OCI-LY7 (cell line): ENCODE data around the gene WWOX. TPM values are rescaled to one million over a fixed set of nuclear protein-coding genes. Genes with fewer than 3 reads are reported as not detected.

Experiments
- BruUV-seq: library from RNA; stranded (reverse); fragments of 400-500 nt; replicated peaks from 2 replicates; lab custom pipeline; 2021; lab: Mats Ljungman, UMichigan
- CTCF ChIA-PET: fragments of 300-600 bp; sonication (Branson Sonifier 250); formaldehyde crosslinking; loops from one replicate; lab custom pipeline; 2022; ENCODE audit warnings: antibody characterized with exemption; ENCODE audit not compliant: unreplicated experiment; lab: Charles Lee
- POLR2A ChIA-PET: fragments of 300-600 bp; sonication (Branson Sonifier 250); formaldehyde crosslinking; loops from one replicate; lab custom pipeline; 2022; ENCODE audit warnings: antibody characterized with exemption; lab: Charles Lee
- DNase-seq: peaks from one replicate; pipeline ENCODE4 v3.0.0-alpha.2; 2015; ENCODE audit warnings: low spot score
- H2AFZ ChIP-seq: fragments of 200-600 bp; sonication (generic), shearing (Covaris generic); 2 replicates; pipeline ENCODE4 v1.6.1; 2014; ENCODE audit warnings: mild to moderate bottlenecking, antibody characterized with exemption, low read length, moderate library complexity
- H3K27ac ChIP-seq: fragments of 200-600 bp; sonication (generic); 2 replicates; pipeline ENCODE4 v1.5.1; 2014; ENCODE audit warnings: mixed run types, low read depth, mild to moderate bottlenecking, moderate library complexity, low read length, inconsistent platforms; ENCODE audit not compliant: poor library complexity, severe bottlenecking
- H3K36me3 ChIP-seq: fragments of 200-600 bp; sonication (generic); 2 replicates; pipeline ENCODE4 v1.6.1; 2014; ENCODE audit warnings: mild to moderate bottlenecking, antibody characterized with exemption, low read length, moderate library complexity, mixed read lengths; ENCODE audit not compliant: insufficient read depth
- H3K4me1 ChIP-seq: fragments of 200-600 bp; sonication (generic); 2 replicates; pipeline ENCODE4 v1.5.1; 2014; ENCODE audit warnings: mild to moderate bottlenecking, low read length; ENCODE audit not compliant: insufficient read depth, poor library complexity, severe bottlenecking
- H3K4me2 ChIP-seq: fragments of 200-600 bp; sonication (generic); 2 replicates; pipeline ENCODE4 v1.6.1; 2014; ENCODE audit warnings: mild to moderate bottlenecking, low read length
- H3K4me3 ChIP-seq: fragments of 200-600 bp; sonication (generic); 2 replicates; pipeline ENCODE4 v1.5.1; 2014; ENCODE audit warnings: mild to moderate bottlenecking, low read depth, low read length; ENCODE audit not compliant: poor library complexity, severe bottlenecking
- H3K79me2 ChIP-seq: fragments of 200-600 bp; sonication (generic); 2 replicates; pipeline ENCODE4 v1.6.1; 2016; ENCODE audit warnings: low read depth, mild to moderate bottlenecking, low read length, moderate library complexity, mixed read lengths; ENCODE audit not compliant: insufficient read depth
- H3K9me2 ChIP-seq: fragments of 200-600 bp; sonication (generic); 2 replicates; pipeline ENCODE4 v1.6.1; 2016; ENCODE audit warnings: mild to moderate bottlenecking, low read length, mixed read lengths; ENCODE audit not compliant: insufficient read depth
- H3K9me3 ChIP-seq: fragments of 200-600 bp; sonication (generic); 2 replicates; pipeline ENCODE4 v1.6.1; 2014; ENCODE audit warnings: mild to moderate bottlenecking, mixed run types, low read length, mixed read lengths
- H4K20me1 ChIP-seq: fragments of 200-600 bp; sonication (generic); 2 replicates; pipeline ENCODE4 v1.6.1; 2014; ENCODE audit warnings: mild to moderate bottlenecking, antibody characterized with exemption, low read length, moderate library complexity, mixed read lengths; ENCODE audit not compliant: insufficient read depth
- CTCF ChIP-seq: fragments of 200-600 bp; sonication (generic); conservative IDR thresholded peaks from 2 replicates; pipeline ENCODE4 v1.5.1; 2014; ENCODE audit warnings: mild to moderate bottlenecking, antibody characterized with exemption, low read length, moderate library complexity, mixed read lengths
- EZH2phosphoT487 ChIP-seq: fragments of 200-600 bp; sonication (generic); IDR thresholded peaks from 2 replicates; pipeline ENCODE4 v1.6.1; 2018; ENCODE audit warnings: low read depth, borderline replicate concordance, mild to moderate bottlenecking, mixed run types, antibody characterized with exemption, low read length, moderate library complexity, mixed read lengths
- intact Hi-C: fragments of 100-400 bp; cut with micrococcal nuclease; formaldehyde crosslinking; loops from one replicate; pipeline ENCODE4 v1.10.0; 2022; ENCODE audit not compliant: unreplicated experiment
- total RNA-seq, 2 experiments: library from RNA; depleted of rRNA in 1 of 2; stranded (reverse); fragments of >200 nt in 1 of 2; shearing (Covaris generic) in 1 of 2; gene quantifications; 2 replicates each; pipeline ENCODE4 v1.2.3, GENCODE V29; 2014 to 2022

The WWOX gene
- total RNA-seq, 2 experiments from 2014 or later, result 40.2 to 47.6 TPM

- Histone ChIP-seq H3K36me3 (no peaks in the 10 kb centered on the region), H3K4me2 (no peak overlapping the region), H3K9me3 (no peaks in the 10 kb centered on the region), H3K79me2 (no peaks in the 10 kb centered on the region), H4K20me1 (no peaks in the 10 kb centered on the region), H3K4me1 (no peaks in the 10 kb centered on the region), H3K27ac (no peak overlapping the region), H3K4me3 (no peak overlapping the region), H3K9me2 (no peaks in the 10 kb centered on the region), H2AFZ (no peak overlapping the region)
- TF ChIP-seq EZH2phosphoT487, result no peak
- no peak for TF ChIP-seq CTCF
- DNase-seq, result no peak
- ChIA-PET CTCF (no interaction called here), POLR2A (no interaction called here)
- intact Hi-C loops, result no loop called here
- BruUV-seq, result no TSS peak
These were observed 994.1 kb downstream of the WWOX start for GRCh38 chr16:79093554-79093967.

- DNase-seq, result no peak
- no peak overlapping the region for H2AFZ ChIP-seq
- no peak overlapping the region for H3K4me2 ChIP-seq
- H3K79me2 ChIP-seq, result no peaks in the 10 kb centered on the region
- H3K4me1 ChIP-seq, result no peaks in the 10 kb centered on the region
- H3K4me3 ChIP-seq, result no peak overlapping the region
- intact Hi-C loops, result no loop called here
- no TSS peak for BruUV-seq
- TF ChIP-seq EZH2phosphoT487, result no peak
- no peak for TF ChIP-seq CTCF
- POLR2A ChIA-PET, result interaction anchor here (0.7 kb wide), 1 partner anchor 204 kb away, joined by 6 read pairs; no protein-coding TSS in a partner anchor
- CTCF ChIA-PET, result no interaction called here
- no peaks in the 10 kb centered on the region for H3K9me2 ChIP-seq
- no peak overlapping the region for H3K27ac ChIP-seq
- H3K36me3 ChIP-seq, result no peaks in the 10 kb centered on the region
- H4K20me1 ChIP-seq, result no peaks in the 10 kb centered on the region
- H3K9me3 ChIP-seq, result no peaks in the 10 kb centered on the region
These were observed 996.8 kb downstream of the WWOX start for GRCh38 chr16:79096246-79096645.

- Histone ChIP-seq H3K4me1 (no peaks in the 10 kb centered on the region), H3K27ac (no peak overlapping the region), H3K79me2 (no peaks in the 10 kb centered on the region), H3K4me2 (no peak overlapping the region), H4K20me1 (no peaks in the 10 kb centered on the region), H3K36me3 (no peaks in the 10 kb centered on the region), H2AFZ (no peak overlapping the region), H3K9me2 (no peaks in the 10 kb centered on the region), H3K4me3 (no peak overlapping the region), H3K9me3 (no peaks in the 10 kb centered on the region)
- DNase-seq, result no peak
- TF ChIP-seq CTCF (no peak), EZH2phosphoT487 (no peak)
- intact Hi-C loops, result no loop called here
- POLR2A ChIA-PET, result no interaction called here
- no TSS peak for BruUV-seq
- CTCF ChIA-PET, result no interaction called here
These were observed 997.7 kb downstream of the WWOX start for GRCh38 chr16:79097166-79097565.
